ENCODE data around the gene DCTN2. TPM values are rescaled to one million over a fixed set of nuclear protein-coding genes. Genes with fewer than 3 reads are reported as not detected.

DCTN2 gene
- polyA plus RNA-seq, 1 of the 3 experiments (the other 2 are of a cell fraction) = 122 TPM

- TF ChIP-seq USF1 (IDR thresholded peaks at IDR 0.05; ENCODE audit: borderline replicate concordance, low read depth) (no peak), MAX (IDR thresholded peaks at IDR 0.05; ENCODE audit: low read depth) (no peak), YY1 (IDR thresholded peaks at IDR 0.05; ENCODE audit: low read depth) (no peak), USF2 (IDR thresholded peaks at IDR 0.05; ENCODE audit: borderline replicate concordance, low read depth, low read length) (no peak), RCOR1 (IDR thresholded peaks at IDR 0.05; ENCODE audit: low read length) (no peak), PBX3 (IDR thresholded peaks at IDR 0.05) (no peak)
Measured at GRCh38 chr12:57498571-57498970, 48.4 kb downstream of the DCTN2 start (continued).

GRCh38 chr12:57498132-57498502 is 48.9 kb downstream of the DCTN2 start:
- DNase-seq = no peak
- H4K20me1 ChIP-seq (ENCODE audit: insufficient read depth) = no peaks in the 10 kb centered on the region
- no peak overlapping the region for H3K4me2 ChIP-seq
- peaks cover 47 to 67% of the 10 kb centered on the region in 2 experiments for H3K36me3 ChIP-seq (replicated peaks in 1 of 2; ENCODE audit: control insufficient read depth in 1 of 2, insufficient read depth in 2 of 2, low read length in 1 of 2)
- no peaks in the 10 kb centered on the region for H3K4me1 ChIP-seq (ENCODE audit: control insufficient read depth in 1 of 2, insufficient read depth in 2 of 2, low read depth in 1 of 2, low read length in 1 of 2)
- TF ChIP-seq USF1 (IDR thresholded peaks at IDR 0.05; ENCODE audit: borderline replicate concordance, low read depth) = no peak
- no peak for TF ChIP-seq PBX3 (IDR thresholded peaks at IDR 0.05)
- no peak for TF ChIP-seq TCF12 (IDR thresholded peaks at IDR 0.05)
- no peaks in the 10 kb centered on the region for H3K9me3 ChIP-seq
- H2AFZ ChIP-seq (ENCODE audit: low read depth) = no peak overlapping the region
- H3K79me2 ChIP-seq (ENCODE audit: insufficient read depth) = peaks cover 3% of the 10 kb centered on the region; the same call in 1 of the 2 replicates
- CTCF ChIA-PET = interaction anchor here (0.8 to 1.4 kb wide), 3 partner anchors 39 to 284 kb away, joined by 3 to 5 read pairs (median 3); partner anchors contain the start of gene GLI1
- peaks cover 6% of the 10 kb centered on the region for H3F3A ChIP-seq (replicated peaks; ENCODE audit: insufficient read depth)
- no peak overlapping the region for H3K9ac ChIP-seq
- no peak overlapping the region for H3K4me3 ChIP-seq (ENCODE audit: low read depth in 2 of 2, low read length in 1 of 2)
- WGBS (ENCODE audit: low lambda C conversion rate) = 90% methylated on average over 9 of the region's 9 CpGs
- no peak overlapping the region for H3K27ac ChIP-seq (ENCODE audit: low read depth in 2 of 2, low read length in 1 of 2)
- H3K27me3 ChIP-seq (ENCODE audit: insufficient read depth) = no peaks in the 10 kb centered on the region
- POLR2A ChIA-PET = interaction anchor here (1.3 to 1.4 kb wide), 3 partner anchors 10 to 22 kb away, joined by 3 to 8 read pairs (median 6); partner anchors contain the start of gene DDIT3
- no peaks in the 10 kb centered on the region for H3K9me2 ChIP-seq
